ENCODE measurements around the gene FARSB. TPM values are rescaled to one million over a fixed set of nuclear protein-coding genes. Genes with fewer than 3 reads are reported as not detected.

FARSB gene
- total RNA-seq, 1 experiment from 2014 or later: 31.0 TPM

- CTCF ChIA-PET: interaction anchor here (1.1 to 2.1 kb wide), 3 partner anchors 13 to 236 kb away, joined by 4 to 12 read pairs (median 8); no protein-coding TSS in a partner anchor
- POLR2A ChIA-PET: no interaction called here
- ATAC-seq (no peak), DNase-seq (ENCODE audit: low spot score) (no peak)
- Mint-ChIP-seq H3K4me3 (no peak overlapping the region), H3K27me3 (ENCODE audit: low read depth) (no peaks in the 10 kb centered on the region), H3K9me3 (peaks cover 4% of the 10 kb centered on the region), H3K36me3 (no peaks in the 10 kb centered on the region), H3K27ac (no peak overlapping the region; the same call in 1 of the 2 replicates), H3K4me1 (peaks cover 30% of the 10 kb centered on the region)
- TF ChIP-seq AFF4 (CRISPR knock-in tag; IDR thresholded peaks at IDR 0.05; ENCODE audit: borderline replicate concordance) (no peak), FOXP4 (CRISPR knock-in tag; IDR thresholded peaks at IDR 0.05) (no peak), ETV6 (CRISPR knock-in tag; IDR thresholded peaks at IDR 0.05) (no peak), ZNF532 (CRISPR knock-in tag; IDR thresholded peaks at IDR 0.05; ENCODE audit: borderline replicate concordance) (no peak), NR3C1 (CRISPR knock-in tag; conservative IDR thresholded peaks at IDR 0.05; ENCODE audit: low read depth) (no peak)
Observed at GRCh38 chr2:222703091-222703490, 47.2 kb upstream of the FARSB start.

GRCh38 chr2:222701721-222702131, 45.8 kb upstream of the FARSB start:
- Mint-ChIP-seq H3K36me3 (no peaks in the 10 kb centered on the region), H3K27me3 (ENCODE audit: low read depth) (no peaks in the 10 kb centered on the region), H3K9me3 (peaks cover 4% of the 10 kb centered on the region), H3K27ac (no peak overlapping the region), H3K4me1 (peaks cover 18% of the 10 kb centered on the region), H3K4me3 (no peak overlapping the region)
- ChIA-PET CTCF (no interaction called here), POLR2A (no interaction called here)
- ATAC-seq: no peak
- no peak for DNase-seq (ENCODE audit: low spot score)
- TF ChIP-seq CTCF (IDR thresholded peaks at IDR 0.05): no peak
- TF ChIP-seq SP1 (CRISPR knock-in tag; conservative IDR thresholded peaks at IDR 0.05): no peak
- no peak for TF ChIP-seq AFF4 (CRISPR knock-in tag; IDR thresholded peaks at IDR 0.05; ENCODE audit: borderline replicate concordance)
- no peak for TF ChIP-seq ZNF219 (CRISPR knock-in tag; IDR thresholded peaks at IDR 0.05; ENCODE audit: borderline replicate concordance)
- no peak for TF ChIP-seq TCF7 (CRISPR knock-in tag; IDR thresholded peaks at IDR 0.05; ENCODE audit: low read depth)
- no peak for TF ChIP-seq FOXJ3 (CRISPR knock-in tag; IDR thresholded peaks at IDR 0.05; ENCODE audit: borderline replicate concordance)
- TF ChIP-seq NR3C1 (CRISPR knock-in tag; conservative IDR thresholded peaks at IDR 0.05; ENCODE audit: low read depth): no peak
- TF ChIP-seq PRRX2 (CRISPR knock-in tag; IDR thresholded peaks at IDR 0.05): no peak
- no peak for TF ChIP-seq HMGXB4 (CRISPR knock-in tag; IDR thresholded peaks at IDR 0.05)
- no peak for TF ChIP-seq ATF2 (CRISPR knock-in tag; IDR thresholded peaks at IDR 0.05; ENCODE audit: borderline replicate concordance, low read depth)
